ENCODE results near the gene CCNK.

Gene CCNK

GRCh38 chr14:99521176-99522024 is 40.2 kb downstream of the CCNK start:
- Histone ChIP-seq H3K36me3 (no peaks in the 10 kb centered on the region), H3K4me1 (peaks cover 0 to 28% (median 0%) of the 10 kb centered on the region in 4 donors), H3K27ac (no peak overlapping the region), H3K27me3 (no peaks in the 10 kb centered on the region), H3K9me3 (no peaks in the 10 kb centered on the region), H3K4me3 (no peak overlapping the region)
- intact Hi-C loops (cut with DNase I; ENCODE audit: low total_unique reads) = loop anchor here (5.0 kb wide), 1 partner anchor 366 kb away; no protein-coding TSS in a partner anchor
- no peak for DNase-seq
- no peak for TF ChIP-seq CTCF (IDR thresholded peaks at IDR 0.05)

- no peaks in the 10 kb centered on the region for H3K27me3 ChIP-seq
- DNase-seq = no peak
- intact Hi-C loops (cut with DNase I; ENCODE audit: low total_unique reads) = loop anchor here (5.0 kb wide), 1 partner anchor 365 kb away; no protein-coding TSS in a partner anchor
- no peak overlapping the region for H3K27ac ChIP-seq
- H3K9me3 ChIP-seq = no peaks in the 10 kb centered on the region
- no peaks in the 10 kb centered on the region for H3K36me3 ChIP-seq
- no peak for TF ChIP-seq CTCF (IDR thresholded peaks at IDR 0.05)
- peaks cover 0 to 28% (median 0%) of the 10 kb centered on the region in 4 donors for H3K4me1 ChIP-seq
- no peak overlapping the region for H3K4me3 ChIP-seq
Observed at GRCh38 chr14:99522025-99522401, 40.8 kb downstream of the CCNK start.

GRCh38 chr14:99522457-99522891 is 41.3 kb downstream of the CCNK start:
- no peak for DNase-seq
- intact Hi-C loops (cut with DNase I; ENCODE audit: low total_unique reads) = loop anchor here (5.0 kb wide), 1 partner anchor 365 kb away; no protein-coding TSS in a partner anchor

GRCh38 chr14:99522934-99523703 is 41.9 kb downstream of the CCNK start:
- H3K27ac ChIP-seq = no peak overlapping the region
- intact Hi-C loops (cut with DNase I; ENCODE audit: low total_unique reads) = loop anchor here (5.0 kb wide), 1 partner anchor 364 kb away; no protein-coding TSS in a partner anchor
- no peak overlapping the region for H3K4me3 ChIP-seq
- H3K36me3 ChIP-seq = no peaks in the 10 kb centered on the region
- DNase-seq = no peak
- no peaks in the 10 kb centered on the region for H3K9me3 ChIP-seq
- TF ChIP-seq CTCF (IDR thresholded peaks at IDR 0.05) = no peak
- no peaks in the 10 kb centered on the region for H3K27me3 ChIP-seq
- H3K4me1 ChIP-seq = peaks cover 0 to 22% (median 0%) of the 10 kb centered on the region in 4 donors

More at GRCh38 chr14:99522457-99522891, 41.3 kb downstream of the CCNK start:
- no peak for TF ChIP-seq CTCF (IDR thresholded peaks at IDR 0.05)
- Histone ChIP-seq H3K27ac (no peak overlapping the region), H3K27me3 (no peaks in the 10 kb centered on the region), H3K36me3 (no peaks in the 10 kb centered on the region), H3K4me1 (peaks cover 0 to 28% (median 0%) of the 10 kb centered on the region in 4 donors), H3K4me3 (no peak overlapping the region), H3K9me3 (no peaks in the 10 kb centered on the region)

- H3K4me1 ChIP-seq = peaks cover 0 to 17% (median 0%) of the 10 kb centered on the region in 4 donors
- intact Hi-C loops (cut with DNase I; ENCODE audit: low total_unique reads) = loop anchor here (5.0 kb wide), 1 partner anchor 364 kb away; no protein-coding TSS in a partner anchor
- H3K36me3 ChIP-seq = no peaks in the 10 kb centered on the region
- no peak overlapping the region for H3K27ac ChIP-seq
- H3K4me3 ChIP-seq = no peak overlapping the region
- no peak for DNase-seq
- TF ChIP-seq CTCF (IDR thresholded peaks at IDR 0.05) = no peak
- no peaks in the 10 kb centered on the region for H3K27me3 ChIP-seq
- H3K9me3 ChIP-seq = no peaks in the 10 kb centered on the region
Observed at GRCh38 chr14:99523704-99524055, 42.5 kb downstream of the CCNK start.

All from tibial artery (tissue), 4 donors.